HG02798 (cell line): Measurements from ENCODE around the gene GTF2E1.

Experiments used
- ATAC-seq: cut with Tn5 transposase; IDR thresholded peaks from one replicate; pipeline ENCODE4 v1.9.1; 2021; ENCODE audit warnings: mild to moderate bottlenecking; ENCODE audit not compliant: unreplicated experiment, poor library complexity

The GTF2E1 gene

GRCh38 chr3:120795959-120796358 is 53.4 kb downstream of the GTF2E1 start:
- ATAC-seq, result no peak

GRCh38 chr3:120796976-120797375 is 54.4 kb downstream of the GTF2E1 start:
- no peak for ATAC-seq

- ATAC-seq, result no peak
Measured at GRCh38 chr3:120797857-120798256, 55.3 kb downstream of the GTF2E1 start.

- no peak for ATAC-seq
Measured at GRCh38 chr3:120798346-120798745, 55.8 kb downstream of the GTF2E1 start.

- no peak for ATAC-seq
Measured at GRCh38 chr3:120800625-120801024, 58.1 kb downstream of the GTF2E1 start.

- ATAC-seq, result peak; percentile 76
Measured at GRCh38 chr3:120801484-120801883, 58.9 kb downstream of the GTF2E1 start.

- no peak for ATAC-seq
Measured at GRCh38 chr3:120802916-120803315, 60.4 kb downstream of the GTF2E1 start.

GRCh38 chr3:120816728-120817127 is 74.2 kb downstream of the GTF2E1 start:
- peak; percentile 36 for ATAC-seq

- ATAC-seq, result no peak
Measured at GRCh38 chr3:120820748-120821147, 78.2 kb downstream of the GTF2E1 start.

GRCh38 chr3:120821426-120821825 is 78.9 kb downstream of the GTF2E1 start:
- no peak for ATAC-seq

GRCh38 chr3:120823156-120823555 is 80.6 kb downstream of the GTF2E1 start:
- ATAC-seq, result no peak

GRCh38 chr3:120824613-120825012 is 82.1 kb downstream of the GTF2E1 start:
- no peak for ATAC-seq

GRCh38 chr3:120828796-120829195 is 86.3 kb downstream of the GTF2E1 start:
- ATAC-seq, result no peak

- no peak for ATAC-seq
Measured at GRCh38 chr3:120831066-120831465, 88.5 kb downstream of the GTF2E1 start.
